RWPE2 (cell line): ENCODE measurements around the gene MPRIP.

Source experiments
- ATAC-seq: fragments of 200-7000 bp; cut with Tn5 transposase; 3 replicates; pipeline ENCODE4 v1.9.1; 2021; ENCODE audit warnings: low read depth
- DNase-seq: peaks from one replicate; pipeline ENCODE4 v3.0.0-alpha.2; 2020; ENCODE audit warnings: low spot score
- H3K27ac ChIP-seq: fragments of 450-650 bp; 2 replicates; pipeline ENCODE4 v1.5.1; 2017; ENCODE audit warnings: mild to moderate bottlenecking; ENCODE audit not compliant: poor library complexity, severe bottlenecking
- H3K27me3 ChIP-seq: fragments of 250-450 bp; sonication (Bioruptor Pico); 2 replicates; pipeline ENCODE4 v1.5.1; 2021; ENCODE audit warnings: mild to moderate bottlenecking, moderate library complexity; ENCODE audit not compliant: insufficient read depth, poor library complexity, severe bottlenecking
- H3K36me3 ChIP-seq: fragments of 250-450 bp; sonication (Bioruptor Pico); 2 replicates; pipeline ENCODE4 v1.5.1; 2020; ENCODE audit warnings: low read depth, mild to moderate bottlenecking, moderate library complexity
- H3K4me1 ChIP-seq: fragments of 250-450 bp; sonication (Bioruptor Pico); 2 replicates; pipeline ENCODE4 v1.5.1; 2021; ENCODE audit warnings: mild to moderate bottlenecking, moderate library complexity; ENCODE audit not compliant: insufficient read depth, poor library complexity, severe bottlenecking
- H3K4me3 ChIP-seq: fragments of 250-450 bp; sonication (Bioruptor Pico); 2 replicates; pipeline ENCODE4 v1.5.1; 2021; ENCODE audit warnings: mild to moderate bottlenecking, moderate library complexity; ENCODE audit not compliant: severe bottlenecking
- H3K9me3 ChIP-seq: fragments of 250-450 bp; sonication (Bioruptor Pico); 2 replicates; pipeline ENCODE4 v1.5.1; 2021; ENCODE audit warnings: mild to moderate bottlenecking, moderate library complexity; ENCODE audit not compliant: severe bottlenecking
- CTCF ChIP-seq: fragments of 450-650 bp; IDR thresholded peaks from one replicate; pipeline ENCODE4 v1.5.1; 2017; ENCODE audit warnings: mild to moderate bottlenecking, moderate library complexity; ENCODE audit not compliant: poor library complexity, severe bottlenecking

The MPRIP gene

GRCh38 chr17:17175917-17176316 is 133.7 kb downstream of the MPRIP start:
- no peaks in the 10 kb centered on the region for H3K9me3 ChIP-seq
- no peak for DNase-seq
- no peak for ATAC-seq
- peaks cover 2% of the 10 kb centered on the region for H3K4me1 ChIP-seq
- no peak overlapping the region for H3K4me3 ChIP-seq
- H3K36me3 ChIP-seq: peaks cover 99% of the 10 kb centered on the region
- no peak for TF ChIP-seq CTCF
- H3K27ac ChIP-seq: no peak overlapping the region
- H3K27me3 ChIP-seq: no peaks in the 10 kb centered on the region

- H3K27me3 ChIP-seq: no peaks in the 10 kb centered on the region
- H3K4me3 ChIP-seq: no peak overlapping the region
- no peak for TF ChIP-seq CTCF
- DNase-seq: no peak
- ATAC-seq: no peak
- peaks cover 99% of the 10 kb centered on the region for H3K36me3 ChIP-seq
- H3K27ac ChIP-seq: no peak overlapping the region
- no peaks in the 10 kb centered on the region for H3K9me3 ChIP-seq
- peaks cover 2% of the 10 kb centered on the region for H3K4me1 ChIP-seq
These were observed 134.1 kb downstream of the MPRIP start for GRCh38 chr17:17176341-17176740.

GRCh38 chr17:17177176-17177575 is 134.9 kb downstream of the MPRIP start:
- peaks cover under 1% of the 10 kb centered on the region for H3K4me1 ChIP-seq
- no peak for TF ChIP-seq CTCF
- no peaks in the 10 kb centered on the region for H3K9me3 ChIP-seq
- DNase-seq: no peak
- no peak overlapping the region for H3K27ac ChIP-seq
- H3K4me3 ChIP-seq: no peak overlapping the region
- no peak for ATAC-seq
- H3K27me3 ChIP-seq: no peaks in the 10 kb centered on the region
- peaks cover 99% of the 10 kb centered on the region for H3K36me3 ChIP-seq

- ATAC-seq (no peak), DNase-seq (no peak)
- H3K4me3 ChIP-seq: no peak overlapping the region
- H3K27ac ChIP-seq: no peak overlapping the region
- H3K27me3 ChIP-seq: no peaks in the 10 kb centered on the region
- TF ChIP-seq CTCF: no peak
- H3K36me3 ChIP-seq: peaks cover 99% of the 10 kb centered on the region
- no peaks in the 10 kb centered on the region for H3K4me1 ChIP-seq
- H3K9me3 ChIP-seq: no peaks in the 10 kb centered on the region
These were observed 137.1 kb downstream of the MPRIP start for GRCh38 chr17:17179371-17179827.

GRCh38 chr17:17180141-17180603 is 137.9 kb downstream of the MPRIP start:
- no peak overlapping the region for H3K27ac ChIP-seq
- no peak for TF ChIP-seq CTCF
- H3K4me1 ChIP-seq: no peaks in the 10 kb centered on the region
- ATAC-seq (no peak), DNase-seq (no peak)
- H3K27me3 ChIP-seq: no peaks in the 10 kb centered on the region
- H3K36me3 ChIP-seq: peaks cover 96% of the 10 kb centered on the region
- no peaks in the 10 kb centered on the region for H3K9me3 ChIP-seq
- no peak overlapping the region for H3K4me3 ChIP-seq
